ENCODE measurements around the gene DLG1. TPM values are rescaled to one million over a fixed set of nuclear protein-coding genes. Genes with fewer than 3 reads are reported as not detected.

Gene DLG1
- total RNA-seq, 1 donor from 2014 or later: 99.6 TPM

GRCh38 chr3:197259096-197259495 is 39.3 kb downstream of the DLG1 start:
- Mint-ChIP-seq H3K4me1 (ENCODE audit: low read depth) (peaks cover 5% of the 10 kb centered on the region), H3K4me3 (ENCODE audit: low read depth) (no peak overlapping the region), H3K27me3 (no peaks in the 10 kb centered on the region), H3K36me3 (ENCODE audit: insufficient read depth) (peaks cover 5% of the 10 kb centered on the region), H3K9me3 (ENCODE audit: low read depth) (no peaks in the 10 kb centered on the region), H3K27ac (no peak overlapping the region)
- TF ChIP-seq CTCF (IDR thresholded peaks at IDR 0.05; ENCODE audit: unreplicated experiment): no peak
- DNase-seq (ENCODE audit: low spot score, unreplicated experiment): no peak

GRCh38 chr3:197258168-197258755 is 40.1 kb downstream of the DLG1 start:
- H3K27ac Mint-ChIP-seq: no peak overlapping the region
- peaks cover 3% of the 10 kb centered on the region for H3K36me3 Mint-ChIP-seq (ENCODE audit: insufficient read depth)
- no peak for DNase-seq (ENCODE audit: low spot score, unreplicated experiment)
- peaks cover 5% of the 10 kb centered on the region for H3K4me1 Mint-ChIP-seq (ENCODE audit: low read depth)
- no peaks in the 10 kb centered on the region for H3K27me3 Mint-ChIP-seq
- no peak for TF ChIP-seq CTCF (IDR thresholded peaks at IDR 0.05; ENCODE audit: unreplicated experiment)
- no peak overlapping the region for H3K4me3 Mint-ChIP-seq (ENCODE audit: low read depth)
- no peaks in the 10 kb centered on the region for H3K9me3 Mint-ChIP-seq (ENCODE audit: low read depth)

GRCh38 chr3:197257711-197258110 is 40.7 kb downstream of the DLG1 start:
- no peak for TF ChIP-seq CTCF (IDR thresholded peaks at IDR 0.05; ENCODE audit: unreplicated experiment)
- Mint-ChIP-seq H3K4me1 (ENCODE audit: low read depth) (peaks cover 5% of the 10 kb centered on the region), H3K9me3 (ENCODE audit: low read depth) (no peaks in the 10 kb centered on the region), H3K4me3 (ENCODE audit: low read depth) (no peak overlapping the region), H3K36me3 (ENCODE audit: insufficient read depth) (peaks cover 3% of the 10 kb centered on the region), H3K27ac (peak overlapping the region; percentile 45), H3K27me3 (no peaks in the 10 kb centered on the region)
- no peak for DNase-seq (ENCODE audit: low spot score, unreplicated experiment)

GRCh38 chr3:197256836-197257444 is 41.5 kb downstream of the DLG1 start:
- H3K4me1 Mint-ChIP-seq (ENCODE audit: low read depth): peaks cover 5% of the 10 kb centered on the region
- H3K4me3 Mint-ChIP-seq (ENCODE audit: low read depth): no peak overlapping the region
- peaks cover 4% of the 10 kb centered on the region for H3K36me3 Mint-ChIP-seq (ENCODE audit: insufficient read depth)
- no peak for DNase-seq (ENCODE audit: low spot score, unreplicated experiment)
- no peaks in the 10 kb centered on the region for H3K9me3 Mint-ChIP-seq (ENCODE audit: low read depth)
- no peak overlapping the region for H3K27ac Mint-ChIP-seq
- H3K27me3 Mint-ChIP-seq: no peaks in the 10 kb centered on the region
- peak; percentile 83 for TF ChIP-seq CTCF (IDR thresholded peaks at IDR 0.05; ENCODE audit: unreplicated experiment)

- Mint-ChIP-seq H3K27ac (no peak overlapping the region), H3K4me1 (ENCODE audit: low read depth) (peaks cover 5% of the 10 kb centered on the region)
- no peak for DNase-seq (ENCODE audit: low spot score, unreplicated experiment)
Measured at GRCh38 chr3:197256104-197256503, 42.3 kb downstream of the DLG1 start.

More at GRCh38 chr3:197256104-197256503, 42.3 kb downstream of the DLG1 start:
- no peak for TF ChIP-seq CTCF (IDR thresholded peaks at IDR 0.05; ENCODE audit: unreplicated experiment)
- H3K4me3 Mint-ChIP-seq (ENCODE audit: low read depth): no peak overlapping the region
- no peaks in the 10 kb centered on the region for H3K27me3 Mint-ChIP-seq
- H3K9me3 Mint-ChIP-seq (ENCODE audit: low read depth): peaks cover 4% of the 10 kb centered on the region
- peaks cover 11% of the 10 kb centered on the region for H3K36me3 Mint-ChIP-seq (ENCODE audit: insufficient read depth)
